DMS153 treated with DMSO at 0.1 percent for 48 hours (cell line): ENCODE results near the gene UGGT1.

Experiments used
- DNase-seq: peaks from one replicate; lab custom pipeline; 2025; ENCODE audit not compliant: unreplicated experiment; lab: John Stamatoyannopoulos, UW

The UGGT1 gene

GRCh38 chr2:128105072-128105471 is 14.1 kb downstream of the UGGT1 start:
- no peak for DNase-seq

- DNase-seq: no peak
Measured at GRCh38 chr2:128108166-128108565, 17.2 kb downstream of the UGGT1 start.

- no peak for DNase-seq
Measured at GRCh38 chr2:128109243-128109642, 18.2 kb downstream of the UGGT1 start.

GRCh38 chr2:128115921-128116623 is 25.1 kb downstream of the UGGT1 start:
- DNase-seq: no peak

- no peak for DNase-seq
Measured at GRCh38 chr2:128134573-128134972, 43.6 kb downstream of the UGGT1 start.

- DNase-seq: no peak
Measured at GRCh38 chr2:128137094-128137616, 46.2 kb downstream of the UGGT1 start.

- no peak for DNase-seq
Measured at GRCh38 chr2:128139624-128140023, 48.6 kb downstream of the UGGT1 start.

- no peak for DNase-seq
Measured at GRCh38 chr2:128145651-128146050, 54.7 kb downstream of the UGGT1 start.

- no peak for DNase-seq
Measured at GRCh38 chr2:128153786-128154185, 62.8 kb downstream of the UGGT1 start.

- DNase-seq: no peak
Measured at GRCh38 chr2:128154225-128154624, 63.2 kb downstream of the UGGT1 start.

- no peak for DNase-seq
Measured at GRCh38 chr2:128155970-128156369, 65.0 kb downstream of the UGGT1 start.

GRCh38 chr2:128156812-128157211 is 65.8 kb downstream of the UGGT1 start:
- DNase-seq: no peak

- no peak for DNase-seq
Measured at GRCh38 chr2:128157644-128158043, 66.6 kb downstream of the UGGT1 start.

GRCh38 chr2:128158176-128158575 is 67.2 kb downstream of the UGGT1 start:
- no peak for DNase-seq

- no peak for DNase-seq
Measured at GRCh38 chr2:128159437-128159836, 68.4 kb downstream of the UGGT1 start.

- no peak for DNase-seq
Measured at GRCh38 chr2:128160616-128161275, 69.7 kb downstream of the UGGT1 start.

GRCh38 chr2:128162266-128162665 is 71.3 kb downstream of the UGGT1 start:
- DNase-seq: no peak

- DNase-seq: no peak
Measured at GRCh38 chr2:128164311-128164710, 73.3 kb downstream of the UGGT1 start.

GRCh38 chr2:128166746-128167353 is 75.8 kb downstream of the UGGT1 start:
- DNase-seq: no peak

- DNase-seq: no peak
Measured at GRCh38 chr2:128169094-128169493, 78.1 kb downstream of the UGGT1 start.

GRCh38 chr2:128169497-128169896 is 78.5 kb downstream of the UGGT1 start:
- no peak for DNase-seq
